Measurements from ENCODE around the gene JARID2. TPM values are rescaled to one million over a fixed set of nuclear protein-coding genes. Genes with fewer than 3 reads are reported as not detected.

The JARID2 gene
- total and polyA plus RNA-seq, 9 of the 15 experiments (the other 6 are each of a cell fraction or from before 2014, with no cell fraction given), result 5.0 to 29.0 (median 15.6) TPM

- TF ChIP-seq ZBTB43 (CRISPR knock-in tag; IDR thresholded peaks at IDR 0.05), result peak; percentile 11; the same call in 1 of the 2 replicates
- no peak for TF ChIP-seq ZNF184 (CRISPR knock-in tag; IDR thresholded peaks at IDR 0.05)
- no peak for TF ChIP-seq GTF2A2 (tag; IDR thresholded peaks at IDR 0.05)
- no peak for TF ChIP-seq ELF1 (tag; IDR thresholded peaks at IDR 0.05)
- no peak for TF ChIP-seq SMARCA4 (IDR thresholded peaks at IDR 0.05)
- TF ChIP-seq ZEB2 (IDR thresholded peaks at IDR 0.05), result no peak
- TF ChIP-seq MECOM (CRISPR knock-in tag; IDR thresholded peaks at IDR 0.05), result no peak
- TF ChIP-seq FOXJ2 (tag; IDR thresholded peaks at IDR 0.05), result no peak
- TF ChIP-seq, protein P1, sequence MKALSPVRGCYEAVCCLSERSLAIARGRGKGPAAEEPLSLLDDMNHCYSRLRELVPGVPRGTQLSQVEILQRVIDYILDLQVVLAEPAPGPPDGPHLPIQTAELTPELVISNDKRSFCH (CRISPR knock-in tag; IDR thresholded peaks at IDR 0.05), result no peak
- TF ChIP-seq, protein P1 (tag; IDR thresholded peaks at IDR 0.05), result no peak
- TF ChIP-seq HNRNPK (IDR thresholded peaks at IDR 0.05; ENCODE audit: low read depth, low read length, poor library complexity, severe bottlenecking), result no peak
- TF ChIP-seq HBP1 (CRISPR knock-in tag; IDR thresholded peaks at IDR 0.05), result peak; percentile 82; the same call in 1 of the 2 replicates
- TF ChIP-seq MYC (IDR thresholded peaks at IDR 0.05; ENCODE audit: low read depth, low read length), result no peak
- peak; percentile 18; the same call in 1 of the 2 replicates for TF ChIP-seq MYC (CRISPR knock-in tag; IDR thresholded peaks at IDR 0.05; ENCODE audit: borderline replicate concordance, low read depth)
- TF ChIP-seq PKNOX1 (IDR thresholded peaks at IDR 0.05), result peak; percentile 52
- TF ChIP-seq ZNF445 (CRISPR knock-in tag; IDR thresholded peaks at IDR 0.05; ENCODE audit: low read depth), result no peak
- TF ChIP-seq NFRKB (IDR thresholded peaks at IDR 0.05; ENCODE audit: low read depth), result 0 out of 2 replicates have a peak, but pooled peaks have one; percentile 40
- no peak for TF ChIP-seq LEF1 (IDR thresholded peaks at IDR 0.05)
- 0 out of 2 replicates have a peak, but pooled peaks have one; percentile 25 for TF ChIP-seq HSF4 (CRISPR knock-in tag; IDR thresholded peaks at IDR 0.05; ENCODE audit: borderline replicate concordance)
- no peak for TF ChIP-seq MBD2 (IDR thresholded peaks at IDR 0.05; ENCODE audit: borderline replicate concordance, low read depth)
- TF ChIP-seq, protein P2, sequence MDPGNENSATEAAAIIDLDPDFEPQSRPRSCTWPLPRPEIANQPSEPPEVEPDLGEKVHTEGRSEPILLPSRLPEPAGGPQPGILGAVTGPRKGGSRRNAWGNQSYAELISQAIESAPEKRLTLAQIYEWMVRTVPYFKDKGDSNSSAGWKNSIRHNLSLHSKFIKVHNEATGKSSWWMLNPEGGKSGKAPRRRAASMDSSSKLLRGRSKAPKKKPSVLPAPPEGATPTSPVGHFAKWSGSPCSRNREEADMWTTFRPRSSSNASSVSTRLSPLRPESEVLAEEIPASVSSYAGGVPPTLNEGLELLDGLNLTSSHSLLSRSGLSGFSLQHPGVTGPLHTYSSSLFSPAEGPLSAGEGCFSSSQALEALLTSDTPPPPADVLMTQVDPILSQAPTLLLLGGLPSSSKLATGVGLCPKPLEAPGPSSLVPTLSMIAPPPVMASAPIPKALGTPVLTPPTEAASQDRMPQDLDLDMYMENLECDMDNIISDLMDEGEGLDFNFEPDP (CRISPR knock-in tag; IDR thresholded peaks at IDR 0.05), result no peak
- TF ChIP-seq ZNF584 (CRISPR knock-in tag; IDR thresholded peaks at IDR 0.05; ENCODE audit: low read depth), result no peak
- TF ChIP-seq NCOA2 (IDR thresholded peaks at IDR 0.05; ENCODE audit: partially characterized antibody in 2 of 2), result no peak
- no peak for TF ChIP-seq ZBTB2 (IDR thresholded peaks at IDR 0.05)
These were observed 310.8 kb downstream of the JARID2 start (continued) for GRCh38 chr6:15556711-15557110.

Measured in K562 (cell line).